Pons (tissue), 1 donor: ENCODE data around the gene DNASE2B.
"Not testable (repeated sequence)": the region's sequence is repeated elsewhere in the genome, so short reads cannot be mapped to it uniquely, and the experiment has no call there.

ENCODE experiments used
- DNase-seq: peaks from one replicate; pipeline ENCODE4 v3.0.0-alpha.2; 2016; ENCODE audit warnings: low spot score

DNASE2B gene

GRCh38 chr1:84415396-84415795 is 17.1 kb downstream of the DNASE2B start:
- DNase-seq = no peak

- no peak for DNase-seq
These were observed 24.6 kb downstream of the DNASE2B start for GRCh38 chr1:84422909-84423308.

GRCh38 chr1:84424513-84425149 is 26.3 kb downstream of the DNASE2B start:
- DNase-seq = no peak

GRCh38 chr1:84425150-84425896 is 27.0 kb downstream of the DNASE2B start:
- no peak for DNase-seq

- DNase-seq = no peak
These were observed 28.1 kb downstream of the DNASE2B start for GRCh38 chr1:84426376-84426775.

- DNase-seq = no peak
These were observed 29.2 kb downstream of the DNASE2B start for GRCh38 chr1:84427250-84428188.

- no peak for DNase-seq
These were observed 30.0 kb downstream of the DNASE2B start for GRCh38 chr1:84428235-84428634.

- no peak for DNase-seq
These were observed 30.9 kb downstream of the DNASE2B start for GRCh38 chr1:84429231-84429630.

GRCh38 chr1:84430546-84430945 is 32.3 kb downstream of the DNASE2B start:
- no peak for DNase-seq

GRCh38 chr1:84433258-84434080 is 35.2 kb downstream of the DNASE2B start:
- DNase-seq = peak; percentile 90

- no peak for DNase-seq
These were observed 35.9 kb downstream of the DNASE2B start for GRCh38 chr1:84434081-84434769.

- no peak for DNase-seq
These were observed 36.7 kb downstream of the DNASE2B start for GRCh38 chr1:84434801-84435549.

GRCh38 chr1:84436876-84437655 is 38.8 kb downstream of the DNASE2B start:
- DNase-seq = peak; percentile 62

- peak; percentile 86 for DNase-seq
These were observed 44.0 kb downstream of the DNASE2B start for GRCh38 chr1:84442256-84442655.

GRCh38 chr1:84442747-84443646 is 44.7 kb downstream of the DNASE2B start:
- DNase-seq = not testable (repeated sequence)

- DNase-seq = not testable (repeated sequence)
These were observed 50.4 kb downstream of the DNASE2B start for GRCh38 chr1:84448704-84449103.

GRCh38 chr1:84450910-84451309 is 52.6 kb downstream of the DNASE2B start:
- no peak for DNase-seq

GRCh38 chr1:84452436-84452835 is 54.2 kb downstream of the DNASE2B start:
- DNase-seq = no peak
